IMR-90 (cell line): ENCODE results near the gene RSBN1L. TPM values are rescaled to one million over a fixed set of nuclear protein-coding genes. Genes with fewer than 3 reads are reported as not detected.

Experiments
- ATAC-seq: fragments of 200-7000 bp; cut with Tn5 transposase; 2 replicates; pipeline ENCODE4 v1.9.1; 2020; ENCODE audit warnings: low read depth, mild to moderate bottlenecking, moderate library complexity
- BruUV-seq: library from RNA; stranded (reverse); fragments of 400-500 nt; replicated peaks from 2 replicates; lab custom pipeline; 2021; lab: Mats Ljungman, UMichigan
- CTCF ChIA-PET: fragments of 300-600 bp; formaldehyde crosslinking; extraction: SDS; loops from one replicate; lab custom pipeline; 2021; ENCODE audit warnings: antibody characterized with exemption; lab: Yijun Ruan, JAX
- POLR2A ChIA-PET: fragments of 300-600 bp; sonication (Branson Sonifier 250); formaldehyde crosslinking; loops from one replicate; lab custom pipeline; 2022; ENCODE audit warnings: antibody characterized with exemption; ENCODE audit not compliant: unreplicated experiment; lab: Charles Lee
- DNase-seq: peaks from one replicate; pipeline ENCODE4 v3.0.0; 2013
- H2AFZ ChIP-seq: replicated peaks from 2 replicates; pipeline ENCODE3; 2013; ENCODE audit warnings: low read length, mild to moderate bottlenecking; ENCODE audit not compliant: poor library complexity
- H2AK5ac ChIP-seq: 2 replicates; pipeline ENCODE4 v1.6.1; 2013; ENCODE audit warnings: low read depth, low read length, inconsistent platforms
- H2AK9ac ChIP-seq: replicated peaks from 2 replicates; pipeline ENCODE3; 2013; ENCODE audit warnings: mild to moderate bottlenecking, low read depth, low read length, moderate library complexity; ENCODE audit not compliant: poor library complexity
- H2BK120ac ChIP-seq: 2 replicates; pipeline ENCODE4 v1.6.1; 2013; ENCODE audit warnings: low read depth, low read length, inconsistent platforms
- H2BK15ac ChIP-seq: 3 replicates; pipeline ENCODE4 v1.6.1; 2013; ENCODE audit warnings: low read depth, low read length, inconsistent platforms
- H2BK20ac ChIP-seq: 2 replicates; pipeline ENCODE4 v1.6.1; 2013; ENCODE audit warnings: low read depth, mild to moderate bottlenecking, inconsistent platforms, low read length, moderate library complexity
- H2BK5ac ChIP-seq: 2 replicates; pipeline ENCODE4 v1.6.1; 2013; ENCODE audit warnings: mild to moderate bottlenecking, low read depth, low read length, inconsistent platforms; ENCODE audit not compliant: poor library complexity, severe bottlenecking
- H3K14ac ChIP-seq: replicated peaks from 2 replicates; pipeline ENCODE4 v1.6.1; 2013; ENCODE audit warnings: low read depth, low read length, inconsistent platforms
- H3K18ac ChIP-seq: 2 replicates; pipeline ENCODE4 v1.6.1; 2013; ENCODE audit warnings: low read depth, low read length, control low read depth
- H3K23ac ChIP-seq: 2 replicates; pipeline ENCODE4 v1.6.1; 2013; ENCODE audit warnings: low read depth, low read length, inconsistent platforms
- H3K27ac ChIP-seq: 2 replicates; pipeline ENCODE4 v1.5.1; 2013; ENCODE audit warnings: mild to moderate bottlenecking, control low read depth, low read length; ENCODE audit not compliant: insufficient read depth
- H3K27me3 ChIP-seq: 2 replicates; pipeline ENCODE4 v1.6.1; 2013; ENCODE audit warnings: low read length; ENCODE audit not compliant: control insufficient read depth, insufficient read depth
- H3K36me3 ChIP-seq: 2 replicates; pipeline ENCODE4 v1.6.1; 2013; ENCODE audit warnings: low read length, mixed read lengths; ENCODE audit not compliant: control insufficient read depth, insufficient read depth
- H3K4ac ChIP-seq: 2 replicates; pipeline ENCODE4 v1.6.1; 2013; ENCODE audit warnings: low read depth, low read length, inconsistent platforms
- H3K4me1 ChIP-seq: 2 replicates; pipeline ENCODE4 v1.6.1; 2013; ENCODE audit warnings: low read length, mixed read lengths; ENCODE audit not compliant: control insufficient read depth, insufficient read depth
- H3K4me2 ChIP-seq: 2 replicates; pipeline ENCODE4 v1.6.1; 2013; ENCODE audit warnings: low read depth, mild to moderate bottlenecking, control low read depth, low read length, moderate library complexity
- H3K4me3 ChIP-seq: 2 replicates; pipeline ENCODE4 v1.5.1; 2013; ENCODE audit warnings: low read depth, mild to moderate bottlenecking, control low read depth, low read length, moderate library complexity; ENCODE audit not compliant: insufficient read depth
- H3K56ac ChIP-seq: 2 replicates; pipeline ENCODE4 v1.6.1; 2013; ENCODE audit warnings: low read length, inconsistent platforms; ENCODE audit not compliant: insufficient read depth; ENCODE audit errors: extremely low read depth
- H3K79me1 ChIP-seq, 2 experiments: 2 replicates each; pipeline ENCODE4 v1.6.1; 2013; ENCODE audit warnings: low read length in 2 of 2, inconsistent platforms in 1 of 2, low read depth in 1 of 2
- H3K9ac ChIP-seq: 2 replicates; pipeline ENCODE4 v1.6.1; 2013; ENCODE audit warnings: low read depth, low read length, control low read depth
- H3K9me1 ChIP-seq: 2 replicates; pipeline ENCODE4 v1.6.1; 2013; ENCODE audit warnings: low read length, inconsistent platforms; ENCODE audit not compliant: insufficient read depth
- H3K9me3 ChIP-seq: 2 replicates; pipeline ENCODE4 v1.6.1; 2013; ENCODE audit warnings: low read length; ENCODE audit not compliant: control insufficient read depth, insufficient read depth
- H4K20me1 ChIP-seq: 2 replicates; pipeline ENCODE4 v1.6.1; 2013; ENCODE audit warnings: low read length, inconsistent platforms; ENCODE audit not compliant: insufficient read depth
- H4K5ac ChIP-seq: 2 replicates; pipeline ENCODE4 v1.6.1; 2013; ENCODE audit warnings: mild to moderate bottlenecking, low read depth, low read length, control low read depth
- H4K8ac ChIP-seq, 2 experiments: 2 replicates each; pipeline ENCODE4 v1.6.1; 2013; ENCODE audit warnings: low read depth in 2 of 2, low read length in 2 of 2, control low read depth in 1 of 2, inconsistent platforms in 1 of 2
- H4K91ac ChIP-seq: 2 replicates; pipeline ENCODE4 v1.6.1; 2013; ENCODE audit warnings: low read depth, low read length, inconsistent platforms; ENCODE audit not compliant: insufficient read depth
- BHLHE40 ChIP-seq: fragments of 150-350 bp; IDR thresholded peaks from 2 replicates; pipeline ENCODE4 v1.6.1; 2016; ENCODE audit warnings: mild to moderate bottlenecking, low read depth, low read length
- CEBPB ChIP-seq: IDR thresholded peaks from 2 replicates; pipeline ENCODE4 v1.6.1; 2012; ENCODE audit warnings: low read depth, low read length, improper control_type of control experiment
- CHD1 ChIP-seq: IDR thresholded peaks from 2 replicates; pipeline ENCODE4 v1.6.1; 2012; ENCODE audit warnings: low read depth, low read length, improper control_type of control experiment
- CTCF ChIP-seq: conservative IDR thresholded peaks from 2 replicates; pipeline ENCODE4 v1.5.1; 2012; ENCODE audit warnings: mild to moderate bottlenecking, low read depth, low read length, improper control_type of control experiment
- FOS ChIP-seq: fragments of 150-350 bp; IDR thresholded peaks from 2 replicates; pipeline ENCODE4 v1.6.1; 2016; ENCODE audit warnings: low read depth, low read length
- MAFK ChIP-seq: IDR thresholded peaks from 2 replicates; pipeline ENCODE4 v1.6.1; 2012; ENCODE audit warnings: low read depth, low read length, improper control_type of control experiment
- MAZ ChIP-seq: IDR thresholded peaks from 2 replicates; pipeline ENCODE4 v1.6.1; 2012; ENCODE audit warnings: low read depth, mild to moderate bottlenecking, low read length, improper control_type of control experiment, moderate library complexity, borderline replicate concordance
- MXI1 ChIP-seq: IDR thresholded peaks from 2 replicates; pipeline ENCODE4 v1.6.1; 2012; ENCODE audit warnings: low read depth, mild to moderate bottlenecking, low read length, moderate library complexity, borderline replicate concordance
- NFE2L2 ChIP-seq: fragments of 150-350 bp; IDR thresholded peaks from 2 replicates; pipeline ENCODE4 v1.6.1; 2016; ENCODE audit warnings: low read depth, mild to moderate bottlenecking, low read length
- POLR2A ChIP-seq: IDR thresholded peaks from 2 replicates; pipeline ENCODE4 v1.6.1; 2012; ENCODE audit warnings: mild to moderate bottlenecking, low read depth, low read length
- RAD21 ChIP-seq: IDR thresholded peaks from 2 replicates; pipeline ENCODE4 v1.6.1; 2012; ENCODE audit warnings: low read length, improper control_type of control experiment
- RCOR1 ChIP-seq: IDR thresholded peaks from 2 replicates; pipeline ENCODE4 v1.6.1; 2012; ENCODE audit warnings: mild to moderate bottlenecking, low read length, improper control_type of control experiment; ENCODE audit not compliant: insufficient replicate concordance
- RFX5 ChIP-seq: IDR thresholded peaks from 2 replicates; pipeline ENCODE4 v1.8.0; 2012; ENCODE audit warnings: low read depth, mild to moderate bottlenecking, low read length, moderate library complexity
- SMC3 ChIP-seq: fragments of 150-350 bp; IDR thresholded peaks from 2 replicates; pipeline ENCODE4 v1.6.1; 2016; ENCODE audit warnings: low read depth, mild to moderate bottlenecking, antibody characterized with exemption, low read length, moderate library complexity
- WGBS, 2 experiments: methylation state at CpG; one replicate each; pipeline versions ENCODE4 v1.1.5 to v1.1.7; 2013; ENCODE audit warnings: missing lambda C conversion rate in 2 of 2; ENCODE audit not compliant: insufficient read length in 1 of 2; ENCODE audit errors: extremely low coverage in 2 of 2; 5-methylcytosine and 5-hydroxymethylcytosine counted together
- dilution Hi-C: fragments of 300-500 bp; cut with HindIII; formaldehyde crosslinking; loops from one replicate; pipeline ENCODE4 v1.14.3; 2018; ENCODE audit warnings: low sequenced_read_pairs; ENCODE audit not compliant: unreplicated experiment
- in situ Hi-C: fragments of 300-500 bp; cut with MboI; formaldehyde crosslinking; loops from 3 replicates; pipeline ENCODE4 v1.14.3; 2019; ENCODE audit warnings: low sequenced_read_pairs, inconsistent platforms, mixed read lengths
- intact Hi-C: fragments of 100-400 bp; cut with micrococcal nuclease; formaldehyde crosslinking; loops from 2 replicates; pipeline ENCODE4 v1.10.0; 2022
- polyA plus RNA-seq, 3 experiments: library from polyadenylated mRNA; depleted of rRNA; stranded (reverse); fragments of >200 nt; gene quantifications; 2 replicates each; pipeline ENCODE4 v1.2.3, GENCODE V29; 2012; ENCODE audit warnings: low replicate concordance in 1 of 3
- total RNA-seq: library from RNA; depleted of rRNA; stranded (reverse); fragments of >200 nt; gene quantifications from 2 replicates; pipeline ENCODE4 v1.2.3, GENCODE V29; 2012
- TF ChIP-seq, protein P1 (sequence below): fragments of 150-350 bp; IDR thresholded peaks from 2 replicates; pipeline ENCODE4 v1.6.1; 2017; ENCODE audit warnings: mild to moderate bottlenecking, antibody characterized with exemption, low read length, low read depth

Gene RSBN1L
- total and polyA plus RNA-seq, 2 of the 4 experiments (the other 2 are of a cell fraction), result 7.8 to 14.7 TPM

DNA sequence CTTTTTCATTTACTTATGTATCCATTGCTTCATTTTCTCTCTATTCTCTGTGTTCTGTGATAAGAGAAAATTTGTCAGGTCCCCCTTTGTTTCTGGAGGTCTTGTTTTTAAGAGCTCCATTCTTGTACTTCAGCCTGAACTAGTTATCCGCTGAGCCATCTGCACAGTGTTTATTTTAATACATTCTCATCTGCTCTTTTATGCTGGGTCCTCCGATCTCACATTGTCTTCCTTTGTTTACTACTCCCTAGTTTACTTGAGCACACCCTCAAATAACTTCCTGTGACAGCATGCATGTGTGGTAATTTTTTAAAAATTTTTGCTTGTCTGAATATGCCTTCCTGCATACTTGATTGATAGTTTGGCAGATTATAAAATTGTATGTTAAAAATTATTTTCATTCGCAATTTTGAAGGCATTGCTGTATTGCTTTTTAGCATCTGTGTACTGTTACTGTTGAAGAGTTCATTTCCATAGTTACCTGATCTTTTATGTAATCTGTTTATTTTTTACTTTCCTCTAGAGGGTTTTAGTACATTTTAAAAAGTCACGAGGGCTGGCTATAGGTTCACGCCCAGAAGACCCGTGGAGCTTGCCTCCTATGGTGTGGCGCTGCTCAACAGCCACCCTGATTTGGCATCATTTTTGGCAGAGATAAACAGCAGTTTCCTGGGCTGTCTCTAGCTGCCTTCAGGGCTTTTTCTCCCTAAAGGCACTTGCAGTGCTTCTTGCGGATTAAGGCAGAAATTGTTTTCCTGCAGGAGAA is 31.9 kb downstream of the RSBN1L start:
- H2BK20ac ChIP-seq, result no peak overlapping the region
- peak overlapping the region; percentile 13; the same call in 1 of the 2 replicates for H3K27ac ChIP-seq
- H3K4me1 ChIP-seq, result peaks cover 10% of the 10 kb centered on the region
- ChIA-PET POLR2A (no interaction called here), CTCF (no interaction called here)
- H3K9me3 ChIP-seq, result no peaks in the 10 kb centered on the region
- peaks cover 4% of the 10 kb centered on the region for H3K9me1 ChIP-seq
- peak; percentile 55 for DNase-seq
- no peak overlapping the region for H4K91ac ChIP-seq
- in situ Hi-C loops (no loop called here), dilution Hi-C loops (no loop called here), intact Hi-C loops (no loop called here)
- H2AFZ ChIP-seq, result no peak overlapping the region
- H3K79me1 ChIP-seq, result peaks cover 13 to 66% of the 10 kb centered on the region in 2 experiments
- no peaks in the 10 kb centered on the region for H3K36me3 ChIP-seq
- no peak overlapping the region for H3K9ac ChIP-seq
- no peak overlapping the region for H2BK120ac ChIP-seq
- H2AK9ac ChIP-seq, result no peak overlapping the region
- WGBS, 2 experiments, result no CpG with 5 or more reads among the region's 8 CpGs
- H3K56ac ChIP-seq, result no peak overlapping the region
- H3K4ac ChIP-seq, result no peak overlapping the region
- BruUV-seq, result no TSS peak
- peak overlapping the region; percentile 48 for H3K4me2 ChIP-seq
- ATAC-seq, result peak; percentile 75
- no peak overlapping the region for H4K5ac ChIP-seq
- no peak overlapping the region for H3K4me3 ChIP-seq
- no peak overlapping the region for H2BK15ac ChIP-seq
- H2BK5ac ChIP-seq, result no peak overlapping the region
- H2AK5ac ChIP-seq, result no peak overlapping the region
- no peak overlapping the region for H3K18ac ChIP-seq
- H4K8ac ChIP-seq, result no peak overlapping the region
- no peaks in the 10 kb centered on the region for H3K27me3 ChIP-seq
- H4K20me1 ChIP-seq, result peaks cover 35% of the 10 kb centered on the region; the same call in 1 of the 2 replicates
- no peak overlapping the region for H3K23ac ChIP-seq
- no peak overlapping the region for H3K14ac ChIP-seq
- TF ChIP-seq CHD1, result no peak
- TF ChIP-seq MAFK, result no peak
- no peak for TF ChIP-seq FOS
- no peak for TF ChIP-seq BHLHE40
- no peak for TF ChIP-seq CTCF
- TF ChIP-seq NFE2L2, result no peak
- no peak for TF ChIP-seq POLR2A
- TF ChIP-seq, protein P1, sequence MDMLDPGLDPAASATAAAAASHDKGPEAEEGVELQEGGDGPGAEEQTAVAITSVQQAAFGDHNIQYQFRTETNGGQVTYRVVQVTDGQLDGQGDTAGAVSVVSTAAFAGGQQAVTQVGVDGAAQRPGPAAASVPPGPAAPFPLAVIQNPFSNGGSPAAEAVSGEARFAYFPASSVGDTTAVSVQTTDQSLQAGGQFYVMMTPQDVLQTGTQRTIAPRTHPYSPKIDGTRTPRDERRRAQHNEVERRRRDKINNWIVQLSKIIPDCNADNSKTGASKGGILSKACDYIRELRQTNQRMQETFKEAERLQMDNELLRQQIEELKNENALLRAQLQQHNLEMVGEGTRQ, result no peak
- TF ChIP-seq MAZ, result no peak
- no peak for TF ChIP-seq RAD21
- TF ChIP-seq RCOR1, result no peak
- no peak for TF ChIP-seq RFX5
- no peak for TF ChIP-seq MXI1
- no peak for TF ChIP-seq SMC3
- no peak for TF ChIP-seq CEBPB
